GM15510 (cell line): ENCODE measurements around the gene SETMAR.

ENCODE experiments used
- POLR2A ChIP-seq: IDR thresholded peaks from 3 replicates; pipeline ENCODE4 v1.6.1; 2011; ENCODE audit warnings: borderline replicate concordance; ENCODE audit not compliant: insufficient read length; ENCODE audit errors: extremely low read depth

The SETMAR gene

DNA sequence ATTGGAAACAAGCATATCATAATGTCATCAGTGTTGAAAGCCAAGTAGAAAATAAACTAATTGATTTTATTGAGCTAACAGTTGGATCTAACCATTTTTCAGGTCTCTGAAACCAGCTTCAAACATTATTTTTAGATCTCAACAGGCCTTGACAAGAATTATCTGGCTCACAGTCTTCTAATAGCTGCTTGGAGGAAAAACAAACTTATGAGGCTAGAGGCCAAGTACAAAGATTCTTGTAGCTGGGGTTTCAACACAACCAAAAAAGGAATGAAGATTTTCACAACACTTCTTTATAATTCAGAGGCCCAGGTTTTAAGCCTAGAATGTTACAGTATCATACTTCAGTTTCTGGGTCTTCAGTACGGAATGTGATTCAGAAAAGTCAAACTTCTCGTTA, 3.7 kb downstream of the SETMAR start:
- no peak for TF ChIP-seq POLR2A

DNA sequence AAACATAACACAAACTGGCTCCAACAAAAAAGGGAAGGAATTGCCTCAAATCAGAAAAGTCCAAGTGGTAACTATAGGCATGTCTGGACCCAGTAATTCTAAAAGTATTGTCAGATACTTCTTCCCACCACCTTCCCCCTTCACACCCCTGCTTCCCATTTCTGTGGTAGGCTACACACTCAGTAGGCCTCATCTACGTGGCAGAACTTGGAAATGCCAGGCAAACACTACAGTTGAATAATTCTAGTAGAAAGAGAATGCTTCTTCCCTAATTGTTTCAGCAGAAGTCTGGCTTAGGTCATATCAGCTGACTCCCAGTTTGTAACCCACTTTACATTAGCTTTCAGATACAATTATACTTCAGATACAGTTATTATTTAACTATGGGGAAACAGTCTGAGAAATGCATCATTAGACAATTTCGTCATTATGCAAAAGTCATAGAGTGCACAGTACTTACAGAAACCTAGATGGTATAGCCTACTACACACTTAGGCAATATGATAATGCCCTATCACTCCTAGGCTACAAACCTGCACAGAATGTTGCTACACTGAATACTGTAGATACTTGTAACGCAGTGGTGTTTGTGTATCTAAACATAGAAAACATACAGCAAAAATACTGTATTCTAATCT, 6.4 kb downstream of the SETMAR start:
- no peak for TF ChIP-seq POLR2A

DNA sequence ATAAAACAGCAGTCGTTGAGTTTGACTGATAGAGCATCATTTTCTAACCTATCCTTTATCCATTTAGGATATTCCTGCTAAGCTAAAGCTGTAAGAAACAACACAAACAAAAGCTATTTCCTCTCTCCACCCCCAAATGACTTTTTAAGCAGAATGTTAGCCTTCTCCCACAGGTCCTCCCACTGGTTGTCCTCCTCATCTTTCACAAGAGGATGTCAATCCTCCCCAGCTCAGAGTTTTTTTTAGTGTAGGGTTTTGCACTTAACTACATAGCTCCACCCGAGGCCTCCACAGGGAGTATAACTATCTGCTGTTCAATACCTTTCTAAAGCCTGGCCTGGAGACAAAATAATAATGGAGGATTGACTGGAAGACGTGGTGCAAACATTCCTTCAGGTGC, 7.8 kb downstream of the SETMAR start:
- TF ChIP-seq POLR2A, result no peak

DNA sequence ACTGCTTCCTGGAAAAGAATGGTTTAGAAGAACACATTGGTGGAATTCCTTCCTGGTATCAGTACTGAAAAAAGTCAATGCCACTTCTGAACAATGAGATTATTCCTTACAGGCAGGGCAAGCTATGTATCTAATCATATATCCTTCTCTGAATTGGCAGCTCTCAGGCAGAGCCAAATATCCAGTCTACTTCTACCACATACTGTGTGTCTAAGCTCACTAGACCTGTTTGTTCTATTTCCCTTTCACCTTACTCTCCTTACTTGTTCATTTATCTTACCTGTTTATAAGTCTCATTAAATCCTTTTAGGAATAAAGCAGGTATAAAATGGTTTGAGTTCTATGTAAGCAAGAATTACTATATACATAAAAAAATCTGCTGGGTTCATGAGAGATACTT, 8.3 kb downstream of the SETMAR start:
- no peak for TF ChIP-seq POLR2A

DNA sequence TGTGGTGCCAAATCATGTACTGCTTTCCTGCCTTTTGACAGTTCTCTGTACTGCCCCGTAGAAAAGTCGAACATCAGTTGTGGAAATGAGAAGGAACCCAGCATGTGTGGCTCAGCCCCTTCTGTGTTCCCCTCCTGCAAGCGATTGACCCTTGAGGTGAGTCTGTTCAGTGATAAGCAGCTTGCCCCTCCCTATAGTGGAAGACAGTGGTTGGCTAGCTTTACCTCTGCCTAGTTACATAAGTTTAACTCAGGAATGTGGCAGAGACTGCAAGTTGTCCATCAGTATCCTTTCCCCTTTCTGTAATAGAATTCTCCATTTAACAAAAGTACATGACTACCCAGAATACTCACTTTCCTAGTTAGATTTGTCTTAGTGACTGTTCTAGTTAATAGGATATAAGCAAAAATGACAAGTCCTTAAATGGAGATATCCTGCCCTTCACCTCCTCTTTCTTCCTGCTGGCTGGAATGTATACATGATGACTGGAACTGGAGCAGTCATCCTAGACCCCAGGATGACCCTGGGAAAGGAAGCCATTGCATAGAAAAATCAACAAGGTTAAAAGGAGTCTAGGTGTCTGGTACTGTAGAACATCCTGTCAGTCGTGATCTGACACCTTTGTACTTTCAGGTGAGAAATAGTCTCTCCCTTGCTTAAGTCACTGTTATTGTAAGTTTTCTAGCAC, 10.6 kb downstream of the SETMAR start:
- TF ChIP-seq POLR2A, result no peak

DNA sequence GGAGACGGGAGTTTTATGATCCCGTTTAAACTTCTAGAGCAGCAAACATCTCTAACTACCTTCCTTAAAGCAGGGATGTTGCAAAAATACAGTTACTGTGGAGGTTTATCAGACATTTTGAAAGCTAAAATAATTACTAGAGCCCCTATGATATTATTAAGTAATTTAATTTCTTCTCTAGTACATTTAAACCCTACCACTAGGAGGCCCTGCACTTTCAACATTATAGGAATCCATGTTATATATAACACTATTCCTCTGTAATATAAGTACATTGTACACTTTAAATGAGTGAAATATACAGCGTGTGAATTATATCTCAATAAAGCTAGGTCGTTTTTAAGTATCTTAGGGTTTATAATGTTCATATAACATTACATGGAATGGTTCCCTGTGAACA, 11.5 kb downstream of the SETMAR start:
- no peak for TF ChIP-seq POLR2A

DNA sequence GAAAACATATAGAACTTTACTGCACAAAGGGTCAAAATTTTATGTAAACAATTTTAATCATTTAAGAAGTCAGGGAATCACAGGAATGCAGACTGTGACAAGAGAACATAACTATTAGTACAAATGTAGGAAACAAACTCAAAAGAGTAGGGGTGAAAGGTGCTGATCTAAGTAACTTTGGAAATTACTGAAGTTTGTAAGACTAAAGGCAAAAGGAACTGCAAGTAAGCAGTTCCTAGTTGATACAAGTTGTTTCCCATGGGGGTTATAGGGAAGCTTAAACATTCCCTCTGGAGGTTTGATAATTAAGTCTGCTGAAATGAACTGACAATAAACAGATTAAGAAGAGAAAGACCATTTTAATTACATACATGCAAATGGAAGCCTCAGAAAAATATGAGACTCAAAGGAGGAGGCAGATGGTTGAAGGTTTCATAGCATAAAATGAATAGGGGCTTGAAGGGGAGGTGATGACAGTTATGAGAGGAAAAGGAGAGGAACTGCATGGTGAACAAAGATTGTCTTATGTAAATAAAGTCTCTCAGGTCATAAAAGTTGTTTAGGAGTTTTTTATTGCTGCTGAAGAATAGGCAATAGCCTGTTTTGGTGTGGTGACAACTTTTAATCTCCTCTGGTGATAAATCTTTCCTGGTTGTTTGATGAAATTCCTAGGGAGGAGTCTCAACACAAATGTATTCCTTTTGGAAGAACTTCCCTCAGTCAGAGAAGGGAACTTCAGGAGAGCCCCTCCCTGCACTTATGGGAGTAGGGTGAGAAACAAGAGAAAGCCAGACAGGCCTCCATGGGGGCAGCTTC, 17.1 kb downstream of the SETMAR start:
- TF ChIP-seq POLR2A, result no peak

DNA sequence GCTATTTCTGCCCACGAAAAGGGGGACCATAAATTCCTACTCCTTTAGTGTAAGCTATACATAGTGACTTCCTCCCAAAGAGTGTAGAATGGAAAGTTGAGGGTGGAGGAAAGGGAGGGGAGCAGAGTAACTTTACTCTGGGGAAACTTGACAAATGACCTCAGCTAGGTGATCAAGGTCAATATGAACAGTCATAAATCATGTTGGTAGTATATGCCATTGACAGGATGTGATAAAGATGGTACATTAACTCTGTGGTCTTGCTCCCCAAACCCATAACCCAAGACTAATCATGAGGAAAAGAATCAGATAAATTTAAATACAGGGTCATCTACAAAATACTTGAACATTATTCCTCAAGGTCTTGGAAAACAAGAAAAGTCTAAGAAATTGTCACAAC, 18.6 kb downstream of the SETMAR start:
- no peak for TF ChIP-seq POLR2A

DNA sequence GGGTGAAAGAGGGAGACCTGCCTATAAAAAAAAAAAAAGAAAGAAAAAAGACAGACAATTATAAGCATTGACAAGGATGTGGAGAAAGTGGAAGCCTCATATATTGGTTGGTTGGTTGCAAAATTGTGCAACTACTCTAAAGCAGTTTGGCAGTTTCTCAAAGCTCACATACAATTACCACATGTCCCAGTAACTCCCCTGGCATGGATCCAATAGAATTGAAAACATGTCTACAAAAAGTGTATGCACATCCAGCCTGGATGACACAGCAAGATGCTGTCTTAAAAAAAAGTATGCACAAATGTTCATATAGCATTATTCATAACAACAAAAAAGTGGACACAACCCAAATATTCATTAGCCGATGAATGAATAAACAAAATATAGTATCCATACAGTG, 19.5 kb downstream of the SETMAR start:
- TF ChIP-seq POLR2A, result no peak

DNA sequence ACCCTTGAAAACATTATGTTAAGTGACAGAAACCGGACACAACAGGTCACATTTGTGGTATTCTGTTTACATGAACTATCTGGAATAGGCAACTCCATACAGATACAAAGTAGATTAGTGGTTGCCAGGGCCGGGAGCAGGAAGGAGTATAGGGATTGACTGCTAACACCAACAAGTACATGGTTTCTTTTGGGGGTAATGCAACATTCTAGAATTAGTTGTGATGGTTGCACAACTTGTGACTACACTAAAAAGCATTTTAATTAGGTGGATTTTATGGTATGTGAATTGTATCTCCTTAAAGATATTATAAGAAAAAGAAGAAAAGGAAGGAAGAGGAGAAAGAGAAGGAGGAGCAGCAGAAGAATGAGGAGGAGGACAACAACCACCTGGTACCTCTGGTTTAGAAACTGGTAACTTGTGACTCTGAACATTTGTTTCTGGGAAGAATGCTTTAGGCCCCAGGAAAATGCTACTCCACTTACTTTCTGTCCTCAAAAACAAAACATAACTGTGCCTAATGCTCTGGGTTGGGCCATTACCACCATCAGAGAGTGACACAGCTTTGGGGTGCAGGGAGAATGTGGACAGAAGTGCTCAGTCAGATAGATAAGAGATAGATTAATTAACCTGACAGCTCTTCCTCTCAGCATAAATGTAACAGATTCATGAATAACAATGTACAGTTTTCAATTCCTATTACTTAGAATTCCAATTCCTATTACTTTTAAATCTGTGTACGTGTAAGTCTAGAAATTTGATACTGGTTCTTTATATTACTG, 20.3 kb downstream of the SETMAR start:
- no peak for TF ChIP-seq POLR2A

DNA sequence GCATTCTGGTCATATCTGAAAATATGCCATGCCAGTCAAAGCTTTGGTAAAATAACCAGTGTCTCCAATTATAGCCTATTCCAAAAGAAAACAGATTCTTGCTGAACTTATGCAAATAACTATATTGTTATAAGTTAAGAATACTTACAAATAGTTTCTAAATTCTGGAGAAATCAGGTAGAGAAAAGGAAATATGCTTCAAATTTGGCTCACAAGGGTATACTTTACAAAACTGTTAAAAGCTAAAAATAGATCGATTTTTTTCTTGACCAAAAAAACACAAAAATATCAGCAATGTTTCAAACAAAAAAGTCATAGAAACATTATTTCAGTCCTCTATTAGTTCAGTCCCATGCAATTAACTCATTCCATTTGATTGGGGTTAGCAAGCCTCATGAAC, 23.7 kb downstream of the SETMAR start:
- no peak for TF ChIP-seq POLR2A

DNA sequence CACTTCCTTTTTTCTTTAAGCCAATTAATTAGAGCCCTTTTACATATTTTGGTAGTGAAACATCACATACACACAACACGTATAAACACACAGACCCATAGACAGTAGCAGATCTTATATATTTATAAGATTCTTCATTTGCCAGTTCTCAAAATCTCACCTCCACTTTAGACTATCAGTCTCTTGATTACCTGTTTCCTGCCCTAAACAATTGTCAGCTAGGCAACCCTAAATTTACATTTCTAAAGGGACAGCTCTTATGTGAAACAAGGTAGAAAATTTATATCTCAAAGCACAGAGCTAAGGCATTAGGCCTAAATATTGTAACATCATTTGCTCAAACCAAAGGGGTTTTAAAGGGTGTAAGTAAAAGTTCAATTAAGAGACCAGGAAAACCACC, 28.9 kb downstream of the SETMAR start:
- TF ChIP-seq POLR2A, result no peak

DNA sequence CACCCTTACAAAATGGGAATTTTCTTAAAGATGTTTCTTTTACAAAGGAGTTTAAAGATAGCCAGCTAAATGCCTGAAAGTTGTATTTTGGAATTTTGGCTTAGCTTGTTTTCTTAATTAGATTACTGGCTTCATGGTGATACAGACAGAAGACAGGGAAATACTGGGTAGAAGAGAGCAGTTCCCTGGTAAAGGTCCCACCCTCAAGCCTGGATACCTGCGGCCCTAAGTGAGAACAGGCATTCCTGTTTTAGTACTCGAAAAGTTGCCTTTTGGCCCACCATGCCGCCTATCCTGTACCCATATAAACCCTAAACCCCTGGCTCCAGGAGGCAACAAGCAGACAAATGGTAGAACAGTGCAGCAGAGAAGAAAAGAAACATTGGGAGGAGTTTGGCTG, 29.4 kb downstream of the SETMAR start:
- TF ChIP-seq POLR2A, result no peak

DNA sequence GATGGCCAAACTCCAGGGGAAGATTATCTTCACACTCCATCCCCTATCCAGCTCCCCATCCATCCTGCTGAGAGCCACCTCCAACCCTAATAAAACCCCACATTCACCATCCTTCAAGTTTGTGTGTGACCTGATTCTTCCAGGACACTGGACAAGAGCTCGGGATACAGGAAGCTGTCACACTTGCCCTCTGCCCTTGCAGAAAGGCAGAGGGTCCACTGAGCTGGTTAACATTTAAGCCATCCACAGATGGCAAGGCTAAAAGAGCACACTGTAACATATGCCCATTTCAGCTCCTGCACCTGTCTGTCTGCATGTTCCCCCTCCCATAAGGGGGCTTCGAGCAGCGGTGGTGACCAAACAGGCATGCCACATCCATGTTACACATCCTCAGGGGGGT, 29.8 kb downstream of the SETMAR start:
- no peak for TF ChIP-seq POLR2A

DNA sequence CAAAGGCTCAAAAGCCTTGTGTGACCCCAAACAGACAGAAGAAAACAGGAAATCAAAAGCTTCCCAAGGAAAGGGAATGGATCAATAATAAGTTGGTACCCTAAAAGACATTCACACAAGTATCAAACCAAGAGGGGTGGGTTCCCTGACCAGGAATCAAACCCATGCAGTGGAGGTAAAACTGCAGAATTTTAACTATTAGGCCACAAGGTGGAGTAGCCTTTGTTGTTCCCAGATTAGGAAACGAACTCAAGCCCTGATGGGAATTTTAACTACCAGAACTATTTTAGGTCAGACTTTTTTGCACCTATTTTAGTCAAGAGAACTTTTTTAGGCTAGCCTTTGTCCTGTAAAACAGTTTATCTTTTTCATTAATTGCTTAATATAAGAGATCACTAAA, 31.4 kb downstream of the SETMAR start:
- no peak for TF ChIP-seq POLR2A

DNA sequence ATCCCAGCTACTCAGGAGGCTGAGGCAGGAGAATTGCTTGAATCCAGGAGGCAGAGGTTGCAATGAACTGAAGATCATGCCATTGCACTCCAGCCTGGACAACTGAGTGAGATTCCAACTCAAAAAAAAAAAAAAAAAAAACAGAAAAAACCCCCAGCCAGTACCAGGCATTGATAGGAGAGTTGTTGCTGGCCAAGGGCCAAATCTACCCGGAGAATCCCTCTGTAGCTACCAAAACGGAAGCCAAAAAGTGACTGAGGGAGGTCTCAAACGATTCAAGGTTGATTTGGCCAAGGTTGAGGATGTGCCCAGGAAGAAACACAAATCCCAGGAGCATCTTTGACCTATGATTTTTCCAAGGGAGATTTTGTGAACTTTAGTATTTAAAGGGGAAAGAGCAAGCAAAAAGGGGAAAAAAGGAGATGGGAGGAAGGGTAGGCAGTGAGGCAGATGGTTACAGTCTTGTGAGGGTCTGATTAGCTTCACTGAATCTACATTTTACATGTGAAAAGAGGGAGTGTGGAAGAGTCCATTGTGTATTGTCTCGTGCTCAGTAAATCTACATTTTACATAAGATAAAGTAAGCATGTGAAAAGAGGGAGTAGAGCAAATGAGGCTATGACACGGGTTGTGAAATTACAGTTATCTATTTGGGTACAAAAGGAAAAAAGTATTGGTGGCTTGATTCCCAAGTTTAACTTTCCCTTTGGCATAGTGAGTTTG, 32.8 kb downstream of the SETMAR start:
- no peak for TF ChIP-seq POLR2A
